AG10803 (cell line): Measurements from ENCODE around the gene TXNDC8.

Experiments
- DNase-seq: peaks from one replicate; pipeline ENCODE4 v3.0.0; 2010; ENCODE audit warnings: low read depth
- H3K4me3 ChIP-seq: 2 replicates; pipeline ENCODE4 v1.5.1; 2011; ENCODE audit warnings: mild to moderate bottlenecking, low read length, control low read depth
- CTCF ChIP-seq: conservative IDR thresholded peaks from 2 replicates; pipeline ENCODE4 v1.5.1; 2011; ENCODE audit warnings: mild to moderate bottlenecking, low read length, control low read depth, inconsistent platforms

The TXNDC8 gene

DNA sequence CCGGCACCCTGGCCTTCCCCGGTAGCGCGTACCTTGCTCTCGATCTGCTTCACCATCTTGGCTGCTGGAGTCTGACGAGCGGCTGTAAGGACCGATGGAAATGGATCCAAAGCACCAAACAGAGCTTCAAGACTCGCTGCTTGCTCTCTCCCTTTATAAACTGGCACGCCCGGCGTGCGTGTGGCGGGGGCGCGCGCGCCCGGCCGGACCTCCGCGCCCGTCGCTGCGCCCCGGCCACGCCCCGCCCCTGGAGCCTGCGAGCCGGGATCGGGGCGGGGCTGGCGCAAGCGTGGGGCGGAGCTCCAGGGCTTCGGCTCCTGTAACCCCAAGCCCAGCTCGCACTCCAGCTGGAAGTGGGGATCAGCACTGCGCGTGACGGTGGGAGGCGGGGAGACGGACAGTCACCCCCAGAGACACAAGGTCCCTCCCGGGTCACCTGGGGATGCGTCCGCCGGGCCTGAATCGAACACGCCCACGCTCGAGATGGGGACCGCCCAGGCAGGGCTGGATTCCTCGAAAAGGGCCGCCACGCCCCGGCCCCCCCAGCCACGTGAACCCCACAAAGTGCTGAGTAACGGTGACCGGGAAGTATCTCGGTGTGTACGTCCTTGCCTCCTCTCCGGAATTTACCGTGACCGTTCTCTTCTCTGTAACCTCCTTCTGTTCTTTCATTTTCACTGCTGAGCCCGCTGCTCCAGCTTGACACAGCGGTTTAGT, 81.1 kb downstream of the TXNDC8 start, which contains the start of gene TXN:
TXN (minus strand) TSS at position 128 of the 717 bp plus-strand sequence; CDS start at position 56, 72 bp downstream.
- TF ChIP-seq CTCF, result no peak
- DNase-seq, result peak; percentile 89
- H3K4me3 ChIP-seq, result peak within 1 kb of the TSS; percentile 87

DNA sequence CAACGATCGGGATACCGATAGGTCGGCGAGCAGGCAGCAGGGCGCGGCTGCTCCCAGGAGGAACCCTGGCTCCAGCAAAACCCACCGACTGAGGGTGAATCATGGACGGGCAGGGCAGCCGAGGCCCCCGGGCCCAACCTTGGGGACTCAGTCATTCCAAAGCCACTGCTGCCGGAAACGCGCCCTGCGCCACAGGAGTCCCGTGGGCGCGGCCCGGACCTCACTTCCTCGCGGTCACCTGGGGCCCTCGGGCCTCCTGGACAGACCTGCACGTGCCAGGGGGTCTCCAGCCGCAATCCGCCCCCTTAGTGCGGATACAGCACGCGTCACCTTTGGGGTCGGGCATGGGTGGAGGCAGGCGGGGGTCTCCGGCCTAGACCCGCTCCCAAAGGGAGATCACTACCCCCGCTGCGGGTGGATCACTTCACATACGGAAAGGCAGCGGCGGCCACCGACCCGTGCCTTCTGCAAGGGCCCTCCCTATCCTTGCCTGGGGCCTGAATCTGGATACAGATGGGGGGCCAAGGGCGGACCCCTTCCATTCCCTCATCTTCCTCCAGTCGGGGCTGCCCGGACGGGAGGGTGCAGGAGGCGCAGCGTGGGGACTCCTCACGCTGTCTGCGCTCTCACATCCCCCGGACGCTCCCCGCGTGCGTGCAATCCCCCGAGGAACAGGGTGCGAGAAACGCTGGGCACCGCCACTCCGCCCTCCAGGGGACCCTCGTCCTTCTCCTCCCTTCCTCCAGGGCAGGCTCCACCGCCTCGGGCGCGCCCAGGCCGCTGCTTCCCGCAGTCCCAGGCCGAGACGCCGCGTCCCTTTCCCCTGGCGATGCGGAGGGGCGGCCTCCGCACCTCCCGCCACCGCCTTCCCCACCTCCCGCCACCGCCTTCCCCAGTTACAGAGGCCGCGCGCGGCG, 81.9 kb downstream of the TXNDC8 start:
- no peak for TF ChIP-seq CTCF
- peak overlapping the region; percentile 87 for H3K4me3 ChIP-seq
- peak; percentile 50 for DNase-seq

- peak overlapping the region; percentile 87 for H3K4me3 ChIP-seq
- no peak for DNase-seq
Measured at GRCh38 chr9:110255034-110255462, 82.6 kb downstream of the TXNDC8 start.

GRCh38 chr9:110254500-110254899, 83.2 kb downstream of the TXNDC8 start:
- no peak for DNase-seq
- no peak for TF ChIP-seq CTCF
- peak overlapping the region; percentile 87 for H3K4me3 ChIP-seq

More at GRCh38 chr9:110255034-110255462, 82.6 kb downstream of the TXNDC8 start:
- TF ChIP-seq CTCF, result no peak
